DOHH2 (cell line): ENCODE data around the gene GPRC5B.

Experiments
- H3F3A ChIP-seq: fragments of 200-600 bp; sonication (generic), shearing (Covaris generic); 2 replicates; pipeline ENCODE4 v1.6.0; 2016; ENCODE audit warnings: antibody characterized with exemption, mild to moderate bottlenecking; ENCODE audit not compliant: control insufficient read depth, insufficient read depth
- H3K27ac ChIP-seq: fragments of 200-600 bp; sonication (generic); 2 replicates; pipeline ENCODE4 v1.5.1; 2014; ENCODE audit warnings: low read depth, mild to moderate bottlenecking, low read length, moderate library complexity
- H3K27me3 ChIP-seq: fragments of 200-600 bp; sonication (generic); 2 replicates; pipeline ENCODE4 v1.6.1; 2014; ENCODE audit warnings: mild to moderate bottlenecking, low read length, mixed read lengths; ENCODE audit not compliant: control insufficient read depth
- H3K36me3 ChIP-seq: fragments of 200-600 bp; sonication (generic); 2 replicates; pipeline ENCODE4 v1.6.1; 2014; ENCODE audit warnings: mild to moderate bottlenecking, low read length, moderate library complexity, mixed read lengths; ENCODE audit not compliant: control insufficient read depth
- H3K4me1 ChIP-seq: fragments of 200-600 bp; sonication (generic); 2 replicates; pipeline ENCODE4 v1.6.1; 2014; ENCODE audit warnings: mild to moderate bottlenecking, low read length, mixed read lengths; ENCODE audit not compliant: control insufficient read depth
- H3K4me2 ChIP-seq: fragments of 200-600 bp; sonication (generic); 2 replicates; pipeline ENCODE4 v1.6.0; 2014; ENCODE audit warnings: mild to moderate bottlenecking, low read length, moderate library complexity
- H3K4me3 ChIP-seq: fragments of 200-600 bp; sonication (generic); 2 replicates; pipeline ENCODE4 v1.5.1; 2014; ENCODE audit warnings: mild to moderate bottlenecking, low read length, mixed read lengths
- H3K79me2 ChIP-seq: fragments of 200-600 bp; sonication (generic); 2 replicates; pipeline ENCODE4 v1.6.1; 2014; ENCODE audit warnings: mild to moderate bottlenecking, low read length, mixed read lengths; ENCODE audit not compliant: control insufficient read depth
- H3K9me2 ChIP-seq: fragments of 200-600 bp; sonication (generic); replicated peaks from 2 replicates; pipeline ENCODE4 v1.6.1; 2014; ENCODE audit warnings: mild to moderate bottlenecking, low read length, mixed read lengths; ENCODE audit not compliant: control insufficient read depth
- H3K9me3 ChIP-seq: fragments of 200-600 bp; sonication (generic); 2 replicates; pipeline ENCODE4 v1.6.1; 2014; ENCODE audit warnings: antibody characterized with exemption, low read length, mixed read lengths; ENCODE audit not compliant: control insufficient read depth, insufficient read depth
- H4K20me1 ChIP-seq: fragments of 200-600 bp; sonication (generic); 2 replicates; pipeline ENCODE4 v1.6.0; 2014; ENCODE audit warnings: low read depth, mild to moderate bottlenecking, antibody characterized with exemption, low read length, moderate library complexity; ENCODE audit not compliant: control insufficient read depth, insufficient read depth
- EZH2phosphoT487 ChIP-seq: fragments of 200-600 bp; sonication (generic); IDR thresholded peaks from 2 replicates; pipeline ENCODE4 v1.6.1; 2017; ENCODE audit warnings: borderline replicate concordance, mild to moderate bottlenecking, antibody characterized with exemption, low read length, moderate library complexity, mixed read lengths
- TF ChIP-seq, protein P1 (sequence below): fragments of 200-600 bp; sonication (generic); IDR thresholded peaks from one replicate; pipeline ENCODE4 v1.5.1; 2014; ENCODE audit warnings: antibody characterized with exemption, mild to moderate bottlenecking, low read depth, low read length; ENCODE audit not compliant: poor library complexity, severe bottlenecking

Gene GPRC5B

DNA sequence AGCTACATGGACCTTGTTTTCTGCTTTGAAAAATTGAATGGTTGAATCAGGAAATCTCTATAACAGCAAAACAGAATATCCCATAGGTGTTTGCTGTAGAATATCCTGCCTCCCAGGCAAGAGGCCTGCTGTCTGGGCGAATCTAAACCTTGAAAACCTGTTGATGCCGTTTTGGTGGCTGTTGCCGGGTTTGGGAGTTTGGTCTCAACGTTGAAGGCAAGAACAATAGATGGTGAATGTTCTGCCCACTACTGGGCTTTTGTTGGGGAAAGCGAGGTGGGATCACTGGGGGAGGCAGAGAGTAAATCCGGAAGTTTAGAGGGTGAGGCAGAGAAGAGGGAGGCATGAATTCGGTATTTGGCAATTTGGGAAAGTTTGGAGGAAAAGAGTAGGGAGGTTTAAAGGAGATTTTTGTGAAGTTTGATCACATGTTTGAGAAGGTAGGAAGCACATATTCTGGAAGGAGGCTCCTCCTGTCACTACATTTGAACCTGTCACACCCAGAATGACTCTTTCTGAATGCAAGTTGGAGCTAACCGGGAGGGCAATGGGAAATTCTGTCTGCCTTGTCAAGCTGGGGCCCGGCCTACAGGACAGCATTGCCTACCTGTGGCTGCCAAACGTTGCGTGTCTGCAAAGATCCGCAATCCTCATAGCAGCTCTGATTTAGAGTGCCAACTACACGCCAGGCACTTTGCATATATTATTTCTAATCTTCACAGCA lies 46.5 kb downstream of the GPRC5B start:
- no peak overlapping the region for H3K4me2 ChIP-seq
- H3K27me3 ChIP-seq: peaks cover 3% of the 10 kb centered on the region; the same call in 1 of the 2 replicates
- no peaks in the 10 kb centered on the region for H3K36me3 ChIP-seq
- H3K4me1 ChIP-seq: no peaks in the 10 kb centered on the region
- TF ChIP-seq, protein P1, sequence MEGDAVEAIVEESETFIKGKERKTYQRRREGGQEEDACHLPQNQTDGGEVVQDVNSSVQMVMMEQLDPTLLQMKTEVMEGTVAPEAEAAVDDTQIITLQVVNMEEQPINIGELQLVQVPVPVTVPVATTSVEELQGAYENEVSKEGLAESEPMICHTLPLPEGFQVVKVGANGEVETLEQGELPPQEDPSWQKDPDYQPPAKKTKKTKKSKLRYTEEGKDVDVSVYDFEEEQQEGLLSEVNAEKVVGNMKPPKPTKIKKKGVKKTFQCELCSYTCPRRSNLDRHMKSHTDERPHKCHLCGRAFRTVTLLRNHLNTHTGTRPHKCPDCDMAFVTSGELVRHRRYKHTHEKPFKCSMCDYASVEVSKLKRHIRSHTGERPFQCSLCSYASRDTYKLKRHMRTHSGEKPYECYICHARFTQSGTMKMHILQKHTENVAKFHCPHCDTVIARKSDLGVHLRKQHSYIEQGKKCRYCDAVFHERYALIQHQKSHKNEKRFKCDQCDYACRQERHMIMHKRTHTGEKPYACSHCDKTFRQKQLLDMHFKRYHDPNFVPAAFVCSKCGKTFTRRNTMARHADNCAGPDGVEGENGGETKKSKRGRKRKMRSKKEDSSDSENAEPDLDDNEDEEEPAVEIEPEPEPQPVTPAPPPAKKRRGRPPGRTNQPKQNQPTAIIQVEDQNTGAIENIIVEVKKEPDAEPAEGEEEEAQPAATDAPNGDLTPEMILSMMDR: no peak
- TF ChIP-seq EZH2phosphoT487: no peak
- H4K20me1 ChIP-seq: no peaks in the 10 kb centered on the region
- H3F3A ChIP-seq: no peaks in the 10 kb centered on the region
- no peaks in the 10 kb centered on the region for H3K9me3 ChIP-seq
- no peak overlapping the region for H3K4me3 ChIP-seq
- H3K79me2 ChIP-seq: no peaks in the 10 kb centered on the region
- H3K27ac ChIP-seq: no peak overlapping the region
- no peaks in the 10 kb centered on the region for H3K9me2 ChIP-seq

DNA sequence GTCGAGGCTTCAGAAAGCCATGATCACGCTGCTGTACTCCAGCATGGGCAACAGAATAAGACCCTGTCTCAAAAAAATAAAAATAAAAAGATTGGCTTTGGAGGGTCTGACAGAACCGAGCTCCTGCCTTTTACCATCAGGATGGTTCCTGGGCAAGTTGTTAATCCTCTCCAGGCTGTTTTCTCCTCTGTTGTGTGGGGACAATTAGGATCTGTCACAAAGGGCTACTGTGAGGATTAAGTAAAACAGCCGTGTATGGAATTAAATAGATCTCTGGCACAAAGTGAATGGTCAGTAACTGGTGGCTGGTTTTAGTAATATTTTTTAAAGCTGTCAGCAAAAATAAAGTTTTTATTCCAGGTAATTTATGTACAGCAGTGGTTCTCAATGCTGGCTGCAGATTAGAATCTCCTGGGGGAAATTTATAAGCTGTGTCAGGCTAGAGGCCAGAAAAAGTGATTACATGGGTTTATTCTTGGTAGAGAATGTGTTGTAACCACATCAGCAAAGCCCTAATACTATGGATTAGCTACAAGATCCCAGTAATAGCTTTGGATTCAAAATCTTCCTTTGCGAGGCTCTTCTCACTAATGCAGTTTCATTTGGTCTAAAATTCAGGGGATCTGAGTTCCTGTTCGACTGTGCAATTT lies 47.2 kb downstream of the GPRC5B start:
- no peak for TF ChIP-seq EZH2phosphoT487
- TF ChIP-seq, protein P1: no peak
- H3K36me3 ChIP-seq: no peaks in the 10 kb centered on the region
- H3K27ac ChIP-seq: no peak overlapping the region
- peaks cover 3% of the 10 kb centered on the region; the same call in 1 of the 2 replicates for H3K27me3 ChIP-seq
- H3K79me2 ChIP-seq: no peaks in the 10 kb centered on the region
- no peaks in the 10 kb centered on the region for H3F3A ChIP-seq
- no peak overlapping the region for H3K4me3 ChIP-seq
- no peaks in the 10 kb centered on the region for H4K20me1 ChIP-seq
- H3K4me2 ChIP-seq: no peak overlapping the region
- no peaks in the 10 kb centered on the region for H3K4me1 ChIP-seq
- no peaks in the 10 kb centered on the region for H3K9me2 ChIP-seq
- no peaks in the 10 kb centered on the region for H3K9me3 ChIP-seq

GRCh38 chr16:19835968-19836421 lies 48.7 kb downstream of the GPRC5B start:
- no peak overlapping the region for H3K27ac ChIP-seq
- no peaks in the 10 kb centered on the region for H3K36me3 ChIP-seq
- H4K20me1 ChIP-seq: no peaks in the 10 kb centered on the region
- no peaks in the 10 kb centered on the region for H3K4me1 ChIP-seq
- H3K79me2 ChIP-seq: no peaks in the 10 kb centered on the region
- H3K27me3 ChIP-seq: no peaks in the 10 kb centered on the region
- H3F3A ChIP-seq: no peaks in the 10 kb centered on the region
- no peak overlapping the region for H3K4me3 ChIP-seq
- H3K9me2 ChIP-seq: no peaks in the 10 kb centered on the region
- TF ChIP-seq, protein P1: no peak
- no peak for TF ChIP-seq EZH2phosphoT487
- no peaks in the 10 kb centered on the region for H3K9me3 ChIP-seq
- no peak overlapping the region for H3K4me2 ChIP-seq
